Liver (tissue), 3 donors: ENCODE measurements around the gene GJD3.

Experiments used
- GABPA ChIP-seq, 2 donors: IDR thresholded peaks in 1 of 2; conservative IDR thresholded peaks in 1 of 2; 2 replicates each; pipeline ENCODE4 v1.6.1; 2016; ENCODE audit warnings: antibody characterized with exemption in 2 of 2, mild to moderate bottlenecking in 1 of 2, moderate library complexity in 1 of 2
- RAD21 ChIP-seq, 2 donors: IDR thresholded peaks; 2 replicates each; pipeline ENCODE4 v1.6.1; 2016; ENCODE audit warnings: antibody characterized with exemption in 2 of 2, mild to moderate bottlenecking in 2 of 2
- TF ChIP-seq, protein P1 (sequence below): fragments of 150-350 bp; IDR thresholded peaks from 2 replicates; pipeline ENCODE4 v1.5.1; 2017; ENCODE audit warnings: improper control_type of control experiment, low read depth, low read length; ENCODE audit not compliant: missing input control
- donor health status: healthy.
- donor health status: healthy.

- TF ChIP-seq, protein P1, sequence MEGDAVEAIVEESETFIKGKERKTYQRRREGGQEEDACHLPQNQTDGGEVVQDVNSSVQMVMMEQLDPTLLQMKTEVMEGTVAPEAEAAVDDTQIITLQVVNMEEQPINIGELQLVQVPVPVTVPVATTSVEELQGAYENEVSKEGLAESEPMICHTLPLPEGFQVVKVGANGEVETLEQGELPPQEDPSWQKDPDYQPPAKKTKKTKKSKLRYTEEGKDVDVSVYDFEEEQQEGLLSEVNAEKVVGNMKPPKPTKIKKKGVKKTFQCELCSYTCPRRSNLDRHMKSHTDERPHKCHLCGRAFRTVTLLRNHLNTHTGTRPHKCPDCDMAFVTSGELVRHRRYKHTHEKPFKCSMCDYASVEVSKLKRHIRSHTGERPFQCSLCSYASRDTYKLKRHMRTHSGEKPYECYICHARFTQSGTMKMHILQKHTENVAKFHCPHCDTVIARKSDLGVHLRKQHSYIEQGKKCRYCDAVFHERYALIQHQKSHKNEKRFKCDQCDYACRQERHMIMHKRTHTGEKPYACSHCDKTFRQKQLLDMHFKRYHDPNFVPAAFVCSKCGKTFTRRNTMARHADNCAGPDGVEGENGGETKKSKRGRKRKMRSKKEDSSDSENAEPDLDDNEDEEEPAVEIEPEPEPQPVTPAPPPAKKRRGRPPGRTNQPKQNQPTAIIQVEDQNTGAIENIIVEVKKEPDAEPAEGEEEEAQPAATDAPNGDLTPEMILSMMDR = no peak
- no peak for TF ChIP-seq GABPA (IDR thresholded peaks at IDR 0.05 in 1 of 2, conservative IDR thresholded peaks at IDR 0.05 in 1 of 2)
- no peak for TF ChIP-seq RAD21 (IDR thresholded peaks at IDR 0.05)
Observed at GRCh38 chr17:40371261-40371929, 6.9 kb upstream of the GJD3 start.
